BJ (cell line): ENCODE measurements around the gene CAMK1. TPM values are rescaled to one million over a fixed set of nuclear protein-coding genes. Genes with fewer than 3 reads are reported as not detected.

Experiments
- CTCF ChIA-PET: fragments of 350-600 bp; formaldehyde crosslinking; extraction: SDS; loops from one replicate; lab custom pipeline; 2021; ENCODE audit warnings: antibody characterized with exemption, inconsistent platforms; lab: Yijun Ruan, JAX
- POLR2A ChIA-PET: fragments of 300-600 bp; sonication (Branson Sonifier 250); formaldehyde crosslinking; extraction: SDS; loops from one replicate; lab custom pipeline; 2021; ENCODE audit warnings: antibody characterized with exemption; lab: Charles Lee
- DNase-seq: peaks from one replicate; pipeline ENCODE4 v3.0.0-alpha.2; 2011; ENCODE audit warnings: low read depth
- H3K27me3 ChIP-seq: 2 replicates; pipeline ENCODE4 v1.6.0; 2011; ENCODE audit warnings: low read length; ENCODE audit not compliant: control insufficient read depth, insufficient read depth
- H3K36me3 ChIP-seq: 2 replicates; pipeline ENCODE4 v1.5.1; 2011; ENCODE audit warnings: low read length; ENCODE audit not compliant: control insufficient read depth, insufficient read depth
- H3K4me3 ChIP-seq: 2 replicates; pipeline ENCODE4 v1.5.1; 2011; ENCODE audit warnings: low read depth, mild to moderate bottlenecking, control low read depth, low read length
- polyA plus RNA-seq: library from polyadenylated mRNA; depleted of rRNA; stranded (reverse); fragments of >200 nt; gene quantifications from 2 replicates; pipeline ENCODE4 v1.2.3, GENCODE V29; 2011
- TF ChIP-seq, protein P1 (sequence below): IDR thresholded peaks from 2 replicates; pipeline ENCODE4 v1.5.1; 2011; ENCODE audit warnings: low read depth, mild to moderate bottlenecking, control low read depth, inconsistent platforms, low read length, moderate library complexity; ENCODE audit not compliant: insufficient read depth

The CAMK1 gene
- polyA plus RNA-seq, 1 experiment = 32.6 TPM

DNA sequence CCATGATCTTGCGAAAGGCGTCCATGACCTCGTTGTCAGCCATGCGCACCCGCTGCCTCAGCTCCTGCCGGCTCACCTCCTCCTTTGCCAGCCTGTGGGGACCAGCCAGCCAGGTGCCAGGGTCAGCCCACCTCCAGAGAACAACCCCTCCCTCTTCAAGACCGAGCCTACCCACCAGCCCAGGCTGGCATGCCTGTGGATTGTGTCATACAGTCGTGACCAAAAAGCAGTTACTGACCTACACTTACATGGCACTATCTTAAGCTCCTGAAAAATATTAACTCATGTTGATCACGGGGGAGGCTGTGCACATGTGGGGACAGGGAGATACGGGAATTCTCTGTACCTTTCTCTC lies 10.7 kb upstream of the CAMK1 start:
- CTCF ChIA-PET = interaction anchor here (0.5 kb wide), 1 partner anchor 7 kb away, joined by 3 read pairs; no protein-coding TSS in a partner anchor
- TF ChIP-seq, protein P1, sequence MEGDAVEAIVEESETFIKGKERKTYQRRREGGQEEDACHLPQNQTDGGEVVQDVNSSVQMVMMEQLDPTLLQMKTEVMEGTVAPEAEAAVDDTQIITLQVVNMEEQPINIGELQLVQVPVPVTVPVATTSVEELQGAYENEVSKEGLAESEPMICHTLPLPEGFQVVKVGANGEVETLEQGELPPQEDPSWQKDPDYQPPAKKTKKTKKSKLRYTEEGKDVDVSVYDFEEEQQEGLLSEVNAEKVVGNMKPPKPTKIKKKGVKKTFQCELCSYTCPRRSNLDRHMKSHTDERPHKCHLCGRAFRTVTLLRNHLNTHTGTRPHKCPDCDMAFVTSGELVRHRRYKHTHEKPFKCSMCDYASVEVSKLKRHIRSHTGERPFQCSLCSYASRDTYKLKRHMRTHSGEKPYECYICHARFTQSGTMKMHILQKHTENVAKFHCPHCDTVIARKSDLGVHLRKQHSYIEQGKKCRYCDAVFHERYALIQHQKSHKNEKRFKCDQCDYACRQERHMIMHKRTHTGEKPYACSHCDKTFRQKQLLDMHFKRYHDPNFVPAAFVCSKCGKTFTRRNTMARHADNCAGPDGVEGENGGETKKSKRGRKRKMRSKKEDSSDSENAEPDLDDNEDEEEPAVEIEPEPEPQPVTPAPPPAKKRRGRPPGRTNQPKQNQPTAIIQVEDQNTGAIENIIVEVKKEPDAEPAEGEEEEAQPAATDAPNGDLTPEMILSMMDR = no peak
- POLR2A ChIA-PET = no interaction called here
- H3K27me3 ChIP-seq = no peaks in the 10 kb centered on the region
- no peak for DNase-seq
- H3K4me3 ChIP-seq = no peak overlapping the region
- H3K36me3 ChIP-seq = peaks cover 18% of the 10 kb centered on the region

DNA sequence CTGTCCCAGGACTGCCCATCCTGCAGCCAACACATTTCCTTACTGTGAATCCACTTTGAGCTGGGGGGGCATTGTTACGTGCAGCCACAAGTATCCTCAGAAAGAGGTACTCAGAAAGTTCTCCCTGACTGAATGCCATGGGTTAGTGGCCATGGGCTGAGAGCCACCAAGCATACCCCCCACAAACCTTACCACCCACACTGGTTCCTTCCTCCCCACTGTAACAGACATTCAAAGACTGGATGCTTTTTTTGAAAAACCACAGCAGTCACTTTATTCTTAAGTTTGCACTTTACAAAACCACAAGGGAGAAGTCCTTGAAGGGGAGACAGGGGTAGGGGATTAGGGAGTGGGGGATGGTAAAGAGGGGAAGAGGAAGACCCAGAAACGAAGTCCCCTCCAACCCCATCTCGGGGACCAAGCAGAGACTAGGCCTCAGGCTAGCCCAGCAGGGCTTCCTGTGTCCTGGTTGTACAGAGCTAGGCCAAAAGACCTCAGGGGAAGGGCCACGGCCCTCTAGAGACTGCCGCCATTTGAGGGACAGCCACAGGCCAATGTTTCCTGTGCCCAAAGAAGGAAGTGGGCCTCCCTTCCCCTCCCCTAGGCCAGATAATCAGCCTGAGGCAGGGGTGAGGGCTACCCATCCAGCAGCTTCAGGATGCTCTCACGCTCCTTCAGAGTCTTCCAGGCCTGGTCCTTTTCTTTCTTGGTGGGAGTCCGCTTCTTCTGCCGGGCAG lies 10.1 kb upstream of the CAMK1 start:
- POLR2A ChIA-PET = interaction anchor here (0.7 kb wide), 1 partner anchor 9 kb away, joined by 5 read pairs; no protein-coding TSS in a partner anchor
- DNase-seq = no peak
- CTCF ChIA-PET = interaction anchor here (0.5 kb wide), 1 partner anchor 8 kb away, joined by 3 read pairs; no protein-coding TSS in a partner anchor
- H3K36me3 ChIP-seq = peaks cover 14% of the 10 kb centered on the region
- TF ChIP-seq, protein P1 = no peak
- no peaks in the 10 kb centered on the region for H3K27me3 ChIP-seq
- no peak overlapping the region for H3K4me3 ChIP-seq

DNA sequence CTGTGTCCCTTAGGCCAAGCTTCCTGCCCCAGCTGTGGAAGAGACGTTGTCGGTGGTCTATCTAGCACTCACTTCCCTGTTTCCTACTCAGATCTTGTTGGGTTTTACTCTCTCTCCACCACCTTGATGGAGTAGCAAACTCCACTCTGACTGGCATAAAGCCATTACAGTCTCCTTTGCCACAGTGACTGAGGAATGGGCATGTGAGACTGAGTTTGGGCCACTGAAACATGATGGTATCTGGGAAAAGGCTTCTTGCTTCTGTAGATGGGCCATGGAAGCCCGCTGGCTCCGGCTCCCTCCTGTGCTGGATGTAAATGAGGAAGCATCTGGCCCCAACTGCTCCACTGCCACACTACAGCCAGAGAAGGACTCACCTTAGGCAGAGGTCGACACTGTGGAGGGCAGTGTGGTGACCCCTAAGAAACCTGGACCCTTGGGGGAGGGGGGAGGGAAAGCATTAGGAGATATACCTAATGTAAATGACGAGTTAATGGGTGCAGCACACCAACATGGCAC lies 9.4 kb upstream of the CAMK1 start:
- POLR2A ChIA-PET = no interaction called here

DNA sequence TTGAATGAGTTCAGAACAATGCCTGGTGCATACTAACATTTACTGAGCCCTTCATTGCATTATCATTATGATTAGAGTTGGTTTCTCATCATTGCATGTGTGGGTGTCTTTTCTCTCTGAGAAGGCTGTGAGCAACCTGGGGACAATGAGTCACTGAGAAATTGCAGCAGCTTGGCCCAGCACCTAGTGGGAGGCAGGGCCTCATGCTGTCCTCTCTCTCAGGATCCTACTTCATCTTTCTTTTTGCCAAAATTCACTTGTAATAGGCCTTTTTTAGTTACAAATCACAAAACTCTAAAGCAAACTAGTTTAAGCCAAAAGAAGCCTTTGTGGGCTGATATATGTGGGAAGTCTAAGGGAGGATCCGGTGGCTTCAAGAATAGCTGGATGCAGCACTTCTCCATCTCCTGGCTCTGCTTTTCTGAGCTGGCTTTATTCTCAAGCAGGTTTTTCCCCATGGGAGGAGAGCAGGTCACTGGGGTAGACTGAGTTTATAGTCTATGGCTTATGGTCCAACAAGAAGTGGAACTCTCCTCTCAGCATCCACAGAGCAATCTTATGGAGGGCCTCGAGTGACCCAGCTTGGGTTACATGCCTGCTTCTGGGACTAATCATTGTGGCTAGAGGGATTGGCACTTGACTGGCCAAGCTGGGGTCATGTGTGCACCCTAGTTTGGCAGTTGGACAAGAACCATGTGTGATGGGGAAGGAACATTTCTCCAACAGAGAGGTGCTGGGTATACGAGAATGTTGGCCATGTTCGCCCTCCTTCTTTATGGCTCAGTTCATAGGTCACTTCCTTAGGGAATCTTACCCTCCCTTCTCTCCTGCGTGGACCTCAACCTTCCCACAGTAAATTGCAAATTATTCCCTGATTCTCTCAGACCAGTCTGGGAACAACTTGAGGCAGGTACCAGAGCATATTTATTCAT lies 8.7 kb upstream of the CAMK1 start:
- H3K4me3 ChIP-seq = no peak overlapping the region
- ChIA-PET CTCF (interaction anchor here (1.3 kb wide), 1 partner anchor 27 kb away, joined by 3 read pairs; no protein-coding TSS in a partner anchor), POLR2A (no interaction called here)
- H3K27me3 ChIP-seq = no peaks in the 10 kb centered on the region
- TF ChIP-seq, protein P1 = no peak
- peaks cover 11% of the 10 kb centered on the region for H3K36me3 ChIP-seq
- DNase-seq = peak; percentile 24

More for the DNA sequence above, 9.4 kb upstream of the CAMK1 start:
- Histone ChIP-seq H3K4me3 (no peak overlapping the region), H3K36me3 (peaks cover 14% of the 10 kb centered on the region), H3K27me3 (no peaks in the 10 kb centered on the region)
- CTCF ChIA-PET = no interaction called here
- TF ChIP-seq, protein P1 = no peak
- no peak for DNase-seq

DNA sequence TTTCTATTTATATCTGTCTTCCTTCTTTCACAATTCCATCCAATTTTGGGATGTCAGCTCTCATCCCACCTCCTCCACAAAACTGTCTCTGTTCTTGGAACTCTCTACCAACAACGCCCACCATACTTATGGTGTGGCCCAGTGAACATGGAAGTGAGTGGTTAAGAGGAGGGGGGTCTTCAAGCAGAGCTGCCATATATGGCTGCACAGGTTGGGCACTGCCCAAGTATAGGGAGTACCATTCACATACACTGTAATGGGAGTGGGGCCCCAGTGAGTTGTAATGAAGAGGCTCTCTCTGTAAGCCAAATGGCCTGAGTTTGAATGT lies 7.9 kb upstream of the CAMK1 start:
- TF ChIP-seq, protein P1 = no peak
- Histone ChIP-seq H3K36me3 (peaks cover 10% of the 10 kb centered on the region), H3K4me3 (no peak overlapping the region), H3K27me3 (no peaks in the 10 kb centered on the region)
- CTCF ChIA-PET = interaction anchor here (1.3 kb wide), 2 partner anchors 28 to 60 kb away, joined by 3 read pairs; no protein-coding TSS in a partner anchor
- no peak for DNase-seq
- POLR2A ChIA-PET = no interaction called here
